Neural crest cell (in vitro differentiated cells): ENCODE data around the gene VPS26C. TPM values are rescaled to one million over a fixed set of nuclear protein-coding genes. Genes with fewer than 3 reads are reported as not detected.
"Not testable (repeated sequence)": the region's sequence is repeated elsewhere in the genome, so short reads cannot be mapped to it uniquely, and the experiment has no call there.

ENCODE experiments used
- DNase-seq: peaks from one replicate; pipeline ENCODE4 v3.0.0; 2021; ENCODE audit warnings: low read depth, mixed read lengths, low spot score
- H3K27ac Mint-ChIP-seq: one replicate; pipeline ENCODE4 v1.8.0; 2021; ENCODE audit warnings: mild to moderate bottlenecking, mixed read lengths; ENCODE audit not compliant: unreplicated experiment
- H3K27me3 Mint-ChIP-seq: 2 replicates; pipeline ENCODE4 v1.8.0; 2021; ENCODE audit warnings: low read depth, mild to moderate bottlenecking, mixed read lengths
- H3K36me3 Mint-ChIP-seq: 2 replicates; pipeline ENCODE4 v1.8.0; 2021; ENCODE audit warnings: low read depth, mild to moderate bottlenecking, mixed read lengths
- H3K4me1 Mint-ChIP-seq: 2 replicates; pipeline ENCODE4 v1.8.0; 2021; ENCODE audit warnings: mixed read lengths
- H3K4me3 Mint-ChIP-seq: one replicate; pipeline ENCODE4 v1.8.0; 2021; ENCODE audit warnings: mild to moderate bottlenecking, mixed read lengths
- H3K9me3 Mint-ChIP-seq: 2 replicates; pipeline ENCODE4 v1.8.0; 2021; ENCODE audit warnings: mixed read lengths
- total RNA-seq: library from RNA; stranded (reverse); gene quantifications from 2 replicates; pipeline ENCODE4 v1.2.1, GENCODE V29; 2021
- TF ChIP-seq, protein P1 (sequence below): fragments of 200-600 bp; sonication (generic); conservative IDR thresholded peaks from 2 replicates; pipeline ENCODE4 v1.5.0; 2021; ENCODE audit warnings: antibody characterized with exemption, mild to moderate bottlenecking

VPS26C gene
- total RNA-seq, 1 donor from 2014 or later: 41.1 TPM

DNA sequence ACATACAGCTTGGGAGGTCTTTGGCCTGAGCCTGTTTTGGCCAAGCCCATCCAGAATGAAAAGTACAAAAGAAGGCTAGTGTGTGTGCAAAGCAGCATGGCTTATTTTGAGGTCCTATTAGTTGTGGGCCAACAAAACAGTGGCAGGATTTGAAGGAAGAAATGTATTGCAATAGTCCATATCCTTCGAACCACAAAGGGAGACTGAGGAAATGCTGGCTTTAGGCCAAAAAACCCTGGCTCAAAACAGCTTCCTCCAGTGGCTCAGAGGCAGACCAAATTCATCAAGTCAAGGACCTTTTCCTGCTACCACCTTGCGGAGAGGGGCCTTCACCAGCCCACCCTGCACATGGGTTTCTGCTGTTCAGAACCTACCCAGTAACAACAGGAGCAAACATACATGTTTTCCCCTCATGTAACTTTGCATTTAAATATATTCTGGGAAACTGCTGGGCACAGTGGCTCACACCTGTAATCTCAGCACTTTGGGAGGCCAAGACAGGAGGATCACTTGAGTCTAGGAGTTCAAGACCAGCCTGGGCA, 43.3 kb downstream of the VPS26C start:
- Mint-ChIP-seq H3K36me3 (peaks cover 43% of the 10 kb centered on the region), H3K9me3 (no peaks in the 10 kb centered on the region), H3K27me3 (no peaks in the 10 kb centered on the region), H3K4me1 (peaks cover 5% of the 10 kb centered on the region), H3K27ac (no peak overlapping the region), H3K4me3 (no peak overlapping the region)
- TF ChIP-seq, protein P1, sequence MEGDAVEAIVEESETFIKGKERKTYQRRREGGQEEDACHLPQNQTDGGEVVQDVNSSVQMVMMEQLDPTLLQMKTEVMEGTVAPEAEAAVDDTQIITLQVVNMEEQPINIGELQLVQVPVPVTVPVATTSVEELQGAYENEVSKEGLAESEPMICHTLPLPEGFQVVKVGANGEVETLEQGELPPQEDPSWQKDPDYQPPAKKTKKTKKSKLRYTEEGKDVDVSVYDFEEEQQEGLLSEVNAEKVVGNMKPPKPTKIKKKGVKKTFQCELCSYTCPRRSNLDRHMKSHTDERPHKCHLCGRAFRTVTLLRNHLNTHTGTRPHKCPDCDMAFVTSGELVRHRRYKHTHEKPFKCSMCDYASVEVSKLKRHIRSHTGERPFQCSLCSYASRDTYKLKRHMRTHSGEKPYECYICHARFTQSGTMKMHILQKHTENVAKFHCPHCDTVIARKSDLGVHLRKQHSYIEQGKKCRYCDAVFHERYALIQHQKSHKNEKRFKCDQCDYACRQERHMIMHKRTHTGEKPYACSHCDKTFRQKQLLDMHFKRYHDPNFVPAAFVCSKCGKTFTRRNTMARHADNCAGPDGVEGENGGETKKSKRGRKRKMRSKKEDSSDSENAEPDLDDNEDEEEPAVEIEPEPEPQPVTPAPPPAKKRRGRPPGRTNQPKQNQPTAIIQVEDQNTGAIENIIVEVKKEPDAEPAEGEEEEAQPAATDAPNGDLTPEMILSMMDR: no peak
- DNase-seq: no peak

DNA sequence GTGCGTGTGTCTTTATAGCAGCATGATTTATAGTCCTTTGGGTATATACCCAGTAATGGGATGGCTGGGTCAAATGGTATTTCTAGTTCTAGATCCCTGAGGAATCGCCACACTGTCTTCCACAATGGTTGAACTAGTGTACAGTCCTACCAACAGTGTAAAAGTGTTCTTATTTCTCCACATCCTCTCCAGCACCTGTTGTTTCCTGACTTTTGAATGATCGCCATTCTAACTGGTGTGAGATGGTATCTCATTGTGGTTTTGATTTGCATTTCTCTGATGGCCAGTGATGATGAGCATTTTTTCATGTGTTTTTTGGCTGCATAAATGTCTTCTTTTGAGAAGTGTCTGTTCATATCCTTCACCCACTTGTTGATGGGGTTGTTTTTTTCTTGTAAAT, 44.9 kb downstream of the VPS26C start:
- H3K4me3 Mint-ChIP-seq, H3K9me3 Mint-ChIP-seq, H3K4me1 Mint-ChIP-seq, DNase-seq, H3K27ac Mint-ChIP-seq, H3K27me3 Mint-ChIP-seq: not testable (repeated sequence)
- peaks cover 44% of the 10 kb centered on the region for H3K36me3 Mint-ChIP-seq

DNA sequence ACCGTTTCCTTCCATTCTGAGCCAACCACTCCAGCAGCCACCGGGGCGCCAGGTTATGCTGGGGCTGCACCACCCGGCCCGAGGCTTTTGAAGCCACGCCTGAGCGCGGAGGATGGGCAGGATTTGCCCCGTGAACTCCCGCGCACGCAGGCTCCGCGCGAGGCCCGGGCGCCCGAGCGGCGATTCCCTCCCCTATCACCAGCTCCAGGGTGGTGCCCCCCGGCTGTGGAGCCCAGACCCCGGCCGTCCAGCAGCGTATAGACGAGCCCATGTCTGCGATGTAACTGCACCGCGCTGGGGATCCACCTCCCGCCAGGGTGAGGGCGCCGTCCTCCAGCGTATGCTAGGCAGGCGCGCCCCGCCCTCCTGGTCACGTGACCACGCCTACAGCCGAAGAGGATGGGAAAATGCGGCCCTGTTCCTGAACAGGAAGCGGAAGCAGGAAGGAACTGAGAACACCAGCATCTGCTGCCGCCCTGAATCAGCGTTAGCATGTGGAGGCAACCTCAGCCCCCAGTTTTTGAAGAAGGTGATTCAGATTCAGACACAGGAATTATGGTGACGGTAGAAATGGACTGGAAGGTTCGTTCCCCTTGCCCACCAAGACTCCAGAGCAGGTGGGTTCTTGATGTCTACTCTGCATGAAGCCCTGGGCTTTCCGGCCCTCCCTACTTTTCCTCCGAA, 46.0 kb downstream of the VPS26C start:
- Mint-ChIP-seq H3K27me3 (no peaks in the 10 kb centered on the region), H3K9me3 (no peaks in the 10 kb centered on the region), H3K4me3 (peak overlapping the region; percentile 71), H3K4me1 (peaks cover 5% of the 10 kb centered on the region), H3K36me3 (peaks cover 48% of the 10 kb centered on the region), H3K27ac (no peak overlapping the region)
- peak; percentile 27 for DNase-seq
- TF ChIP-seq, protein P1: no peak

GRCh38 chr21:37220433-37220980, 46.6 kb downstream of the VPS26C start:
- no peaks in the 10 kb centered on the region for H3K27me3 Mint-ChIP-seq
- peaks cover 45% of the 10 kb centered on the region for H3K36me3 Mint-ChIP-seq
- peaks cover 5% of the 10 kb centered on the region for H3K4me1 Mint-ChIP-seq
- H3K4me3 Mint-ChIP-seq: peak overlapping the region; percentile 71
- no peak overlapping the region for H3K27ac Mint-ChIP-seq
- TF ChIP-seq, protein P1: no peak
- DNase-seq: no peak
- H3K9me3 Mint-ChIP-seq: no peaks in the 10 kb centered on the region

DNA sequence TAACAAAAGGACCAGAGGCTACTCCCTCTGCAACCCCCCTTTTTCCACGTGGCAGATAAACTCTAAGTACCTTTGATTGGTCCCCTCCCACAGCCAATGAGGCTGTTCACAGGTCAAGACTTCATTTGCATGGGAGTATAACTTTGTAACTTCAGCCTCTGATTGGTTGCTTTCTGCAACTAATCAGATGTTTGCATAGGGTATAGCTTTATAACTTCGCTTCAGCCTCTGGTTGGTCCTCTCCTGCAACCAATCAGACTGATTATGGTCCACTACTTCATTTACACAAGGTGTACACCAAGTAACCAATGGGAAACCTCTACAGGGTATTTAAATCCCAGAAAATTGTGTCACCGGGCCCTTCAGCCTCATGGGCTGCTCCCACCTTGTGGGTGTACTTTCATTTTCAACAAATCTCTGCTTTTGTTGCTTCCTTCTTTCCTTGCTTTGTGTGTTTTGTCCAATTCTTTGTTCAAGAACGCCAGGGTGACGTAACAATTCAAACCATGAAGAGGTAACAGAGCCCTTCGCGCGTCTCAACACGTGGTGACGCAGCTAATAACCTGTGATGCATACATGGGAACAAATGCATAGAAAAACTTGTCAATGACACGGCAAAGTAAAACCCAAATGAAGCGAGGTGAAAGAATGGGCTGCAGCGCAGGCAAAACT, 47.2 kb downstream of the VPS26C start:
- H3K9me3 Mint-ChIP-seq: no peaks in the 10 kb centered on the region
- TF ChIP-seq, protein P1: no peak
- no peak overlapping the region for H3K27ac Mint-ChIP-seq
- no peaks in the 10 kb centered on the region for H3K27me3 Mint-ChIP-seq
- H3K36me3 Mint-ChIP-seq: peaks cover 46% of the 10 kb centered on the region
- H3K4me3 Mint-ChIP-seq: peak overlapping the region; percentile 71
- no peak for DNase-seq
- H3K4me1 Mint-ChIP-seq: peaks cover 5% of the 10 kb centered on the region

DNA sequence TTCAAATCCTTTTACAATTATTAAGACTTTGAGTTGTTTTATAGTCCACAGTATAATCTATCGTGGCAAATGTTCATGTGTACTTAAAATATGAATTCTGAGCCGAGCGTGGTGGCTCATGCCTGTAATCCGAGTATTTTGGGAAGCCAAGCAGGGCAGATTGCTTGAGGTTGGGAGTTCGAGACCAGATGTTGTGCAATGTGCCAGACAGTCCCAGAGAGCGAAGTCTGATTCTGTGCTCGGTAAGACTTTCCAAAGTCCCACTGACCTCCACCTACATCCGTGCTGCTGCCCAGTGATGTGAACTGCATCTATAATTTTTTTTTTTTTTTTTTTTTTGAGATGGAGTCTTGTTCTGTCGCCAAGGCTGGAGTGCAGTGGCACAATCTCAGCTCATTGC, 52.2 kb downstream of the VPS26C start:
- H3K4me1 Mint-ChIP-seq: no peaks in the 10 kb centered on the region
- no peak overlapping the region for H3K4me3 Mint-ChIP-seq
- TF ChIP-seq, protein P1: no peak
- DNase-seq: no peak
- peaks cover 27% of the 10 kb centered on the region for H3K36me3 Mint-ChIP-seq
- H3K27me3 Mint-ChIP-seq: no peaks in the 10 kb centered on the region
- no peak overlapping the region for H3K27ac Mint-ChIP-seq
- peaks cover 6% of the 10 kb centered on the region for H3K9me3 Mint-ChIP-seq
